ENCODE data around the gene CHRM4.

The CHRM4 gene

GRCh38 chr11:46336563-46337180, 54.9 kb downstream of the CHRM4 start:
- H3K4me3 ChIP-seq (ENCODE audit: low read length) = no peak overlapping the region
- no peak for TF ChIP-seq CTCF (conservative IDR thresholded peaks at IDR 0.05; ENCODE audit: low read length)
- peak; percentile 35 for DNase-seq (ENCODE audit: low read depth)

GRCh38 chr11:46335890-46336562, 55.5 kb downstream of the CHRM4 start:
- no peak for TF ChIP-seq CTCF (conservative IDR thresholded peaks at IDR 0.05; ENCODE audit: low read length)
- no peak overlapping the region for H3K4me3 ChIP-seq (ENCODE audit: low read length)
- DNase-seq (ENCODE audit: low read depth) = no peak

GRCh38 chr11:46335271-46335670, 56.3 kb downstream of the CHRM4 start:
- TF ChIP-seq CTCF (conservative IDR thresholded peaks at IDR 0.05; ENCODE audit: low read length) = no peak
- no peak overlapping the region for H3K4me3 ChIP-seq (ENCODE audit: low read length)
- no peak for DNase-seq (ENCODE audit: low read depth)

- DNase-seq (ENCODE audit: low read depth) = no peak
- no peak overlapping the region for H3K4me3 ChIP-seq (ENCODE audit: low read length)
- TF ChIP-seq CTCF (conservative IDR thresholded peaks at IDR 0.05; ENCODE audit: low read length) = no peak
Measured at GRCh38 chr11:46334211-46334610, 57.4 kb downstream of the CHRM4 start.
